Iris pigment epithelial cell (primary cell): ENCODE measurements around the gene GPAT3.
A peak's percentile ranks its signal among the peaks of the same experiment; 100 is the strongest.
"Not testable (repeated sequence)": the region's sequence is repeated elsewhere in the genome, so short reads cannot be mapped to it uniquely, and the experiment has no call there.

Experiments used
- DNase-seq: peaks from one replicate; pipeline ENCODE4 v3.0.0-alpha.2; 2011; ENCODE audit warnings: low read depth

GPAT3 gene

DNA sequence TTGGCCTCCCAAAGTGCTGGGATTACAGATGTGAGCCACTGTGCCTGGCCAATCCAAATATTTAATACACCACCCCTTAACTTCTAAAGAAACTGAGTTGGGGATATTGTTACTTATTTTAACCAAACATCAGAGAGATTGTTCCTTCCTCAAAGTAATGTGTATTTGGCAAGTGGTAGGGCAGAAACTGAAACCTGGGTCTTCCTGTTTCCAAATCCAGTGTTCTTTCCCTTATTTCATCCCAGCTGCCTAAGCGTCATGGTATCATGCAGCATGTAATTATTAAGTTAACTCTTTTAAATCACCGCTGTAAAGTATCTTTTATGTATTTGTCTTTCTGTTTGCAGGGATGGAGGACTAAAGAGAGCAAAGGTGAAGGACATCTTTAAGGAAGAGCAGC is 68.4 kb downstream of the GPAT3 start:
- DNase-seq, result no peak

- DNase-seq, result no peak
These were observed 69.3 kb downstream of the GPAT3 start for GRCh38 chr4:83605210-83605609.

- DNase-seq, result no peak
These were observed 69.8 kb downstream of the GPAT3 start for GRCh38 chr4:83605744-83606172.

DNA sequence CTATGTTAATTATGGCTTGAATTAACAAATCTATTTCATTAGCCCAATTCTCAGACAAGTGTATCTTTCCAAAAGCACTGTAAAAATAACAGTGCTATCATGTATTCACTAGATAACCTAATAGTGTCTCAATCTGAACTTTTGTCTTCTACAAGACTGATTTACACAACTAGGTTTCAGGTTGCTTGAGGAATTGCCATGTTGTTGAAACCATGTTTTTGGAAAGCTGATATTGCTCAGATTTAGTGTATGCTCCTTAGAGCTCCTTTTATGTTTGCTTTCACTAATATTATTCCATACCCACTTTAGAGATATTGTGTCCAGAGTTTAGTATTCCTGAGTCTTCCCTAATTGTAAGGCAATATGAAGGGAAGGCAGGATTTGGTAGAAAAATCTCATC is 70.6 kb downstream of the GPAT3 start:
- no peak for DNase-seq

GRCh38 chr4:83606898-83607297 is 71.0 kb downstream of the GPAT3 start:
- DNase-seq, result no peak

DNA sequence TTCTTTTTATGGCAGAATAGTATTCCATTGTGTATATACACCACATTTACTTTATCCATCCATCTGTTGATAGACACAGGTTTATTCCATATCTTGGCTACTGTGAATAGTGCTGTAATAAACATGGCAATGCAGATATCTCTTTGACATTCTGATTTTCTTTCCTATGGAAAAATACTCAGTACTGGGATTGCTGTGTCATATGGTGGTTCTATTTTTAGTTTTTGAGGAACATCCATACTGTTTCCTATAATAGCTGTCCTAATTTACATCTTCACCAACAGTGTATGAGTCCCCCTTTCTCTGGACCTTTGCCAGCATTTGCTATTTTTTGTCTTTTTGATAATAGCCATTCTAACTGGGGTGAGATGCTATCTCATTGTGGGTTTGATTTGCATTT is 73.5 kb downstream of the GPAT3 start:
- no peak for DNase-seq

- no peak for DNase-seq
These were observed 74.8 kb downstream of the GPAT3 start for GRCh38 chr4:83610729-83611128.

DNA sequence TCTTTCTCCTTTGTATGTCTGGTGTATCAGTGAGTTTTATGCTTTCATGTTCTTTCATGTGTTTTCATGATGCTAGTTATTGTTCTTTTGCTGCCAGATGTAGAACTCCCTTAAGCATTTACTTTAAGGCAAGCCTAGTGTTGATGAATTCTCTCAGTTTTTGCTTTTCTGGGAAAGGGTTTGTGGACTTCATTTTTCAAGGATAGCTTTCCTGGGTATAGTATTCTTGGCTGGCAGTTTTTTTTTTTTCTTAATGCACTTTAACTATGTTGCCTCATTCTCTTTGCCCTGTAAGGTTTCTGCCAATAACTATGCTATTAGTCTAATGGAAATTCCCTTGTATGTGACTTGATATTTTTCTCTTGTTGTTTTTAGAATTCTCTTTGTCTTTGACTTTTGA is 77.1 kb downstream of the GPAT3 start:
- DNase-seq, result no peak

GRCh38 chr4:83613994-83614393 is 78.1 kb downstream of the GPAT3 start:
- no peak for DNase-seq

GRCh38 chr4:83616252-83616651 is 80.3 kb downstream of the GPAT3 start:
- no peak for DNase-seq

GRCh38 chr4:83617371-83618035 is 81.6 kb downstream of the GPAT3 start:
- no peak for DNase-seq

- DNase-seq, result peak; percentile 82
These were observed 82.5 kb downstream of the GPAT3 start for GRCh38 chr4:83618431-83618830.

DNA sequence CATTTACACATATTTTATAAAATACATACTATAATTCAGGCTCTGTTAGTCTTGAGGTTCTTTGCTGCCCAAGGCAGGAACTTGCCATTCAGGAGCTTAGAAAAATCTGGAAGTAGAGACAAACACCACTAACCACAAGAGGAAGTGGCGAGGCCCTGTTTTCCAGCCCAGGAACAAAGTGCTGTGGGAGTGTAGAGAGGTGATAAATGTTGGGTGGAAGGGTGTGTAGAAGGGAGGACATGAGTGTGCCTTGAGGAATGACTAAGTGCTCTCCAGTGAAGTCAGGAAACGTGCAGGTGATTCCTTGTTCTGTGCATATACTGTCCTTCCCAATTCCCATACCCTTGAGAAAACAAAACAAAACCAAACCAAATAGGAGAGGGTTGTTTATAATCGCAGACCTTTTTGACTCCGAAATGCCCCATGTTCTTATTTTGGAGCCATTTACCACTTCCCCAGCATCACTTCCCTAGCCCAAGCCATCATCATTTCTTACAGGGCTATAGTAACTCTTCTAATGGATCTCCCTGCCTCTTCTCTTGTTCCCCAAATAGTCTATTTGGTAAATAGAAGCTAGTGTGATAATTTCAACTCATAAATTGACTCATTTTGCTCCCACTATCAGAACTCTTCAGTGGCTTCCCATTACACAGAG is 83.2 kb downstream of the GPAT3 start:
- peak; percentile 33 for DNase-seq

DNA sequence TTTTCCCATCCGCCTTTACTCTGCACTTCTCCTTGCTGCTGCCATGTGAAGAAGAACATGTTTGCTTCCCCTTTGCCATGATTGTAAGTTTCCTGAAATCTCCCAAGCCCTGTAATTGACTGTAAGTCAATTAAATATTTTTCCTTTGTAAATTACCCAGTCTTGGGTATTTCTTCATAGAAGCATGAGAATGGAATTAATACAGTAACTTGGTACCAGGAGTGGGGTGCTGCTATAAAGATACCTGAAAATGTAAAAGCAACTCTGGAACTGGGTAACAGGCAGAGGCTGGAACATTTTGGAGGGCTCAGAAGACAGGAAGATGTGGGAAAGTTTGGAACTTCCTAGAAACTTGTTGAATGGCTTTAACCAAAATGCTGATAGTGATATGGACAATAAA is 86.2 kb downstream of the GPAT3 start:
- DNase-seq, result not testable (repeated sequence)

GRCh38 chr4:83625821-83626220 is 89.9 kb downstream of the GPAT3 start:
- no peak for DNase-seq

DNA sequence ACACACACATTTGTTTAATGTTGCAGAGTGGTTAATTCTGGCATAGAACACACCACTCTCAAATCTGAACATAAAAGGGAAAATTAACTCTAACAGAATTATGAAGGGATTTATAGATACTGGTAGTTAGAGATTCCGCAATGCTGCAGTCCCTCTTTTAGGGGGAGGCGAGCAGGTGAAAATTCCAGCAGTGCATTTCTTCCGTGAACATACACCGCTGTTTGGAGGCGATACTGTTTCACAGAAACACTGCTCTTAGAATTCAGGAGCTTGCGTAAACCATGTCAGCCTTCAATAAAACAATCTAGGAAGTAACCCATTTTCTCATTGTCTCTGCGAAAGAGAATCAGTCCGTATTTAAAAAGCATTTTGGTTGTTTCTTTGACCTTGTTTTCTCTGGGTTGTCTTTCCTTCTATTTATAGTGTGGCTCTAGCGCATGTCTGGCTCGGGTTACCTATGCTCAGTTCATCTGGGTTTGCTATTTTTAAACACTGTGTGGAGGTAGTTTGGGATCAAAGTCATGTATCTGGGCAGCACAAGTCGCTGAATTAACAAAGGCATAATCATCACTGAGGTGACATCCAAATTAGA is 90.4 kb downstream of the GPAT3 start:
- DNase-seq, result no peak

- DNase-seq, result peak; percentile 85
These were observed 94.2 kb downstream of the GPAT3 start for GRCh38 chr4:83629945-83630721.

DNA sequence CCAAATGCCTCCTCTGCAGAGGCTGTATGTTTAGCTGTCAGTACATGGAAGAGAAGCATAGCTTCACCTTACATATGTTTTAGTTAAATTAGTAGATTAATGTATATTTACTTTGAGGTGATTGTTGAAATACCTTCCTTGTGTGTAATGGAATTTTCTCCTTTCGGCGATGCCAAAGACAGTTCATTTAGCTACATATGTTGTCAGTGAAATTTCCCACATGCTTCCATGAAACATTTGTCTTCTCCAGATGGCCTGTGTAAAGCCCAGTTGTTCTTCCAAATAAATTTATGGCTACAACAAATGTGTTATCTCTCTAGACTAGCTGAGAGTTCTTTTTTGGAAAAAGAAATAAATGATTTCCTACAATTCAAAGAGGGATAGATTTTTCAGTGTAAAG is 95.2 kb downstream of the GPAT3 start:
- peak; percentile 54 for DNase-seq

DNA sequence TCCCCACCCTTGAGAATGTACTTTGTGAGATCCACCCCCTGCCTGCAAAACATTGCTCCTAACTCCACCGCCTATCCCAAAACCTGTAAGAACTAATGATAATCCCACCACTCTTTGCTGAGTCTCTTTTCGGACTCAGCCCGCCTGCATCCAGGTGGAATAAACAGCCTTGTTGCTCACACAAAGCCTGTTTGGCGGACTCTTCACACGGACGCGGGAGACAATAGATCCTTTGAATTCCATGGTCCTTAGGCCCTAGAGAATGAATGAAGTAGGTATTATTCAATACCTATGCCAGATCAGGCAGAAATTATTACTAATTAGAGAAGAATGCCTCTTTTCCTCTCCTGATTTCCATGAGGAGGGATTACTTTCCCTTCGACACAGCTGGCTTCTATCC is 101.0 kb downstream of the GPAT3 start:
- no peak for DNase-seq

DNA sequence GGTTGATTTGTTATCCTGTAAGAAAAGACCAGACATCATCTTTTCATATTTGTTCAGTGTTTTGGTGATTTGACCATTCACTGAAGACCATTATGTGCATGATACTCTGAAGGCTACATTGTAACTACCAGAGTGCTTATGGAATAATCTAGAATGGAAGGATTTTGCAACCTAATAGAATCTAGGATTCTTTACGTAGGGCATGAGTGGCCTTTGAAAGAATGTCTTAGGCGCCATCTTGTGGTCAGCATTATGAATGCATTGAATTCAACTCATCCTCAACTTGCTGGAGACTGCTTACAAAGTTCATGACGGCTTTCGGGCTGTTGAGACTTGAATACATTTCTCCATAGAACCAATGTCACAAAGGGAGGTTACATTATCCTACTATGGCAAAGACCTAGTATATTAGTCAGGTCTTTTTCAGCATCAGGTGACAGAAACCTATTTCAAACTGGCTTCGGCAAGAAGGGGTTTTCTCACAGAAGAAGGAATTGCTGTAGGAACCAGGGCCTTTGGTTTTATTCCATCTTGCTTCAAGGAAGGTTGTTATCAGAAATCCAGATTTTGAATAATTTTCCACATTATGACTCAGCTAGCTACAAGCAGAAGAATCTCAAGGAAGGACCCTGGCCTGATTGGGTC is 104.1 kb downstream of the GPAT3 start:
- DNase-seq, result peak; percentile 77

DNA sequence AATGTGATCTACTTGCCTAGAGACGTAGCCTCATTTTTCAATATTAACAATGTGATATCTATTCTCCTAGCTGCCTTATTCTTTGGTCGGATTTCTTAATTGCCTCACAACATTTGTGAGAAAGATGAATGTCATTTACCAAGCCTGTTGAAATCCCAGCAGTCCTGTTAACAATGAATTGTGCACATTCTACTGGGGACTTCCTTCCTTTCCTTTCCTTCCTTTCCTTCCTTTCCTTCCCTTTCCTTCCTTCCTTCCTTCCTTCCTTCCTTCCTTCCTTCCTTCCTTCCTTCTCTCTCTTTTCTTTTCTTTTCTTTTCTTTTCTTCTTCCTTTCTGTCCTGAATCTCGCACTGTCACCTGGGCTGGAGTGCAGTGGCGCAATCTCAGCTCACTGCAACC is 107.1 kb downstream of the GPAT3 start:
- DNase-seq, result no peak
